HG03571 (cell line): ENCODE measurements around the gene CTCF.
"Not testable (repeated sequence)": the region's sequence is repeated elsewhere in the genome, so short reads cannot be mapped to it uniquely, and the experiment has no call there.

Source experiments
- ATAC-seq: cut with Tn5 transposase; IDR thresholded peaks from one replicate; pipeline ENCODE4 v1.9.1; 2021; ENCODE audit not compliant: unreplicated experiment

The CTCF gene

GRCh38 chr16:67562526-67562917, at the start of gene CTCF:
CTCF (plus strand) TSS chr16:67562526; CDS start chr16:67610833, 48,307 bp downstream.
- ATAC-seq, result peak; percentile 47

- ATAC-seq, result not testable (repeated sequence)
Observed at GRCh38 chr16:67513892-67514291, 48.4 kb upstream of the CTCF start.

- peak; percentile 47 for ATAC-seq
Observed at GRCh38 chr16:67514382-67514828, 47.9 kb upstream of the CTCF start.

GRCh38 chr16:67516296-67517154, 45.8 kb upstream of the CTCF start:
- ATAC-seq, result no peak

GRCh38 chr16:67517155-67517445, 45.2 kb upstream of the CTCF start:
- ATAC-seq, result no peak

- ATAC-seq, result peak; percentile 42
Observed at GRCh38 chr16:67517661-67518423, 44.5 kb upstream of the CTCF start.

GRCh38 chr16:67518676-67519075, 43.6 kb upstream of the CTCF start:
- ATAC-seq, result no peak

GRCh38 chr16:67519242-67519641, 43.1 kb upstream of the CTCF start:
- ATAC-seq, result no peak

GRCh38 chr16:67521095-67521804, 41.1 kb upstream of the CTCF start:
- ATAC-seq, result peak; percentile 62

GRCh38 chr16:67525176-67525860, 37.0 kb upstream of the CTCF start:
- no peak for ATAC-seq

GRCh38 chr16:67526149-67526791, 36.1 kb upstream of the CTCF start:
- ATAC-seq, result no peak

GRCh38 chr16:67528222-67528869, 34.0 kb upstream of the CTCF start, which contains the start of gene RIPOR1:
RIPOR1 (plus strand) TSS chr16:67528829; CDS start chr16:67538447, 9,618 bp downstream.
- no peak for ATAC-seq

- no peak for ATAC-seq
Observed at GRCh38 chr16:67528870-67529581, 33.3 kb upstream of the CTCF start.

- ATAC-seq, result no peak
Observed at GRCh38 chr16:67529582-67530012, 32.7 kb upstream of the CTCF start.

- no peak for ATAC-seq
Observed at GRCh38 chr16:67530013-67530939, 32.0 kb upstream of the CTCF start.

GRCh38 chr16:67531247-67531646, 31.1 kb upstream of the CTCF start:
- ATAC-seq, result no peak

- ATAC-seq, result no peak
Observed at GRCh38 chr16:67533024-67533560, 29.2 kb upstream of the CTCF start.

- not testable (repeated sequence) for ATAC-seq
Observed at GRCh38 chr16:67533987-67534386, 28.3 kb upstream of the CTCF start.
